OCI-LY3 (cell line): ENCODE data around the gene COL13A1.

Source experiments
- H2AFZ ChIP-seq: fragments of 200-600, 300-600 bp; shearing (Covaris generic); 2 replicates; pipeline ENCODE4 v1.6.0; 2014; ENCODE audit warnings: antibody characterized with exemption, low read depth, low read length
- H3K27ac ChIP-seq: fragments of 200-600, 300-600 bp; sonication (generic); 2 replicates; pipeline ENCODE4 v1.5.1; 2014; ENCODE audit warnings: mild to moderate bottlenecking, low read length, moderate library complexity, mixed read lengths
- H3K27me3 ChIP-seq: fragments of 200-600, 300-600 bp; sonication (generic); 2 replicates; pipeline ENCODE4 v1.6.1; 2014; ENCODE audit warnings: low read depth, low read length, mixed read lengths
- H3K36me3 ChIP-seq: fragments of 200-600, 300-600 bp; sonication (generic); replicated peaks from 2 replicates; pipeline ENCODE3; 2014; ENCODE audit warnings: low read depth, low read length, mixed read lengths
- H3K4me1 ChIP-seq: fragments of 300-600, 200-600 bp; sonication (generic); 2 replicates; pipeline ENCODE4 v1.6.1; 2014; ENCODE audit warnings: low read length, mixed read lengths
- H3K4me2 ChIP-seq: fragments of 200-600, 300-600 bp; sonication (generic); 2 replicates; pipeline ENCODE4 v1.6.1; 2014; ENCODE audit warnings: low read length, mixed read lengths
- H3K4me3 ChIP-seq: fragments of 300-600, 200-600 bp; sonication (generic); 2 replicates; pipeline ENCODE4 v1.5.1; 2014; ENCODE audit warnings: antibody characterized with exemption, mild to moderate bottlenecking, low read length, moderate library complexity
- H3K79me2 ChIP-seq: fragments of 300-600, 200-600 bp; shearing (Covaris generic); 2 replicates; pipeline ENCODE4 v1.6.1; 2014; ENCODE audit warnings: mild to moderate bottlenecking, low read length, mixed read lengths
- H3K9ac ChIP-seq: fragments of 300-600, 200-600 bp; shearing (Covaris generic); 2 replicates; pipeline ENCODE4 v1.6.0; 2014; ENCODE audit warnings: mild to moderate bottlenecking, low read length, moderate library complexity
- H3K9me3 ChIP-seq: fragments of 200-600, 300-600 bp; shearing (Covaris generic); 2 replicates; pipeline ENCODE4 v1.6.1; 2014; ENCODE audit warnings: low read length, mixed read lengths; ENCODE audit not compliant: insufficient read depth
- H4K20me1 ChIP-seq: fragments of 200-600, 300-600 bp; sonication (generic); 2 replicates; pipeline ENCODE4 v1.6.1; 2016; ENCODE audit warnings: low read length, mixed read lengths; ENCODE audit not compliant: insufficient read depth
- EZH2phosphoT487 ChIP-seq: fragments of 200-600 bp; shearing (Covaris generic); IDR thresholded peaks from 2 replicates; pipeline ENCODE4 v1.6.1; 2018; ENCODE audit warnings: antibody characterized with exemption, mixed run types, low read depth
- TF ChIP-seq, protein P1 (sequence below): fragments of 200-600, 300-600 bp; sonication (generic); IDR thresholded peaks from 2 replicates; pipeline ENCODE4 v1.5.1; 2014; ENCODE audit warnings: antibody characterized with exemption, low read length, low read depth

COL13A1 gene

DNA sequence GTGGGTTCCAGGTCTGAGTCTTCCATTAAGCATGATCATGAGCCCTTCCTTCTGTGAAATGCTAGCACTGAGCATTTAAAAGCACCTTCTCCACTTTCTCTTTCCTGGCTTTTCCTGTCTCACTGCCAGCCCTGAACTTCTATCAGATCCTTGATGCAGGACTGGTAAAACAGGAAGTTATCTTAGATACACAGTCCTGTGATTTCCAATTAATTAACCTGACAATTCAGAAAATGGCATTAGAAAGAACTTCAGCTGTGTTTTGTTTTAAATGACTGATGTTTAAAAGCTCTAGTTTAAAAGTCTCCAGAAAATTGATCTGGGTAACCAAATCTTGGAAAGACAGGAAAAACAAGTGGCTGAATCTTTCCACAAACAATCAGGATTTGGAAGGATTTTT is 172.0 kb downstream of the COL13A1 start:
- Histone ChIP-seq H4K20me1 (no peaks in the 10 kb centered on the region), H3K79me2 (no peaks in the 10 kb centered on the region), H3K27me3 (peaks cover 26% of the 10 kb centered on the region), H3K4me3 (no peak overlapping the region), H3K4me2 (no peak overlapping the region), H3K9ac (no peak overlapping the region), H3K36me3 (no peaks in the 10 kb centered on the region), H3K9me3 (no peaks in the 10 kb centered on the region), H2AFZ (no peak overlapping the region), H3K27ac (no peak overlapping the region), H3K4me1 (no peaks in the 10 kb centered on the region)
- TF ChIP-seq, protein P1, sequence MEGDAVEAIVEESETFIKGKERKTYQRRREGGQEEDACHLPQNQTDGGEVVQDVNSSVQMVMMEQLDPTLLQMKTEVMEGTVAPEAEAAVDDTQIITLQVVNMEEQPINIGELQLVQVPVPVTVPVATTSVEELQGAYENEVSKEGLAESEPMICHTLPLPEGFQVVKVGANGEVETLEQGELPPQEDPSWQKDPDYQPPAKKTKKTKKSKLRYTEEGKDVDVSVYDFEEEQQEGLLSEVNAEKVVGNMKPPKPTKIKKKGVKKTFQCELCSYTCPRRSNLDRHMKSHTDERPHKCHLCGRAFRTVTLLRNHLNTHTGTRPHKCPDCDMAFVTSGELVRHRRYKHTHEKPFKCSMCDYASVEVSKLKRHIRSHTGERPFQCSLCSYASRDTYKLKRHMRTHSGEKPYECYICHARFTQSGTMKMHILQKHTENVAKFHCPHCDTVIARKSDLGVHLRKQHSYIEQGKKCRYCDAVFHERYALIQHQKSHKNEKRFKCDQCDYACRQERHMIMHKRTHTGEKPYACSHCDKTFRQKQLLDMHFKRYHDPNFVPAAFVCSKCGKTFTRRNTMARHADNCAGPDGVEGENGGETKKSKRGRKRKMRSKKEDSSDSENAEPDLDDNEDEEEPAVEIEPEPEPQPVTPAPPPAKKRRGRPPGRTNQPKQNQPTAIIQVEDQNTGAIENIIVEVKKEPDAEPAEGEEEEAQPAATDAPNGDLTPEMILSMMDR: no peak
- no peak for TF ChIP-seq EZH2phosphoT487

DNA sequence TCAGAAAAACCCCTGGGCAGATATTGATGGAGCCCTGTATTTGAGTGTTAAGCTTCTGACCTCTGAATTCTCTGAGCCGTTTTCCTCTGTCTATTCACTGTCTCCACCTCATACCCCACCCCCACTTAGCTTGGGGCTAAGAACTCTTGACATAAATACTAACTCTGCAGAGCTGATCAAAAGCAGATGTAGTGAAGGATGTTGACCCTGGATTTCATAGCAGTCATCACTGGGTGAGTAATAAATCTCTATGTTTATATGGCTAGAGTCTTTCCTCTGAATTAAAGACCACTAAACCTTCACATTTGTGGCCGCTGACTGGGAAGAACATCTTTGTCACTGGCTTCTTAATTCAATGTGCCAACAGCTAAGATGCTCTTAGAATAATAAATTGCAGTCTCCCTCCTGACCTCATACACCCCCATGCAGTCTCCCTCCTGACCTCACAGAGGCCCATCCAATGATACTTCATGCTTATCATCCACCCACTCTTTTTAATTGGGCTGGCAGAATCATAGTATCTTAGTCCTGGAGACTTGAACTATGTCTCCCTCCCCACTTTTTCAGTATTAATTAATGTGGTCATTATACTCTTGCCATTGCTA is 172.9 kb downstream of the COL13A1 start:
- Histone ChIP-seq H4K20me1 (no peaks in the 10 kb centered on the region), H3K79me2 (no peaks in the 10 kb centered on the region), H3K9ac (no peak overlapping the region), H3K36me3 (no peaks in the 10 kb centered on the region), H3K9me3 (no peaks in the 10 kb centered on the region), H3K4me1 (no peaks in the 10 kb centered on the region), H3K4me2 (no peak overlapping the region), H3K27me3 (peaks cover 22% of the 10 kb centered on the region), H3K4me3 (no peak overlapping the region), H3K27ac (no peak overlapping the region), H2AFZ (no peak overlapping the region)
- no peak for TF ChIP-seq EZH2phosphoT487

DNA sequence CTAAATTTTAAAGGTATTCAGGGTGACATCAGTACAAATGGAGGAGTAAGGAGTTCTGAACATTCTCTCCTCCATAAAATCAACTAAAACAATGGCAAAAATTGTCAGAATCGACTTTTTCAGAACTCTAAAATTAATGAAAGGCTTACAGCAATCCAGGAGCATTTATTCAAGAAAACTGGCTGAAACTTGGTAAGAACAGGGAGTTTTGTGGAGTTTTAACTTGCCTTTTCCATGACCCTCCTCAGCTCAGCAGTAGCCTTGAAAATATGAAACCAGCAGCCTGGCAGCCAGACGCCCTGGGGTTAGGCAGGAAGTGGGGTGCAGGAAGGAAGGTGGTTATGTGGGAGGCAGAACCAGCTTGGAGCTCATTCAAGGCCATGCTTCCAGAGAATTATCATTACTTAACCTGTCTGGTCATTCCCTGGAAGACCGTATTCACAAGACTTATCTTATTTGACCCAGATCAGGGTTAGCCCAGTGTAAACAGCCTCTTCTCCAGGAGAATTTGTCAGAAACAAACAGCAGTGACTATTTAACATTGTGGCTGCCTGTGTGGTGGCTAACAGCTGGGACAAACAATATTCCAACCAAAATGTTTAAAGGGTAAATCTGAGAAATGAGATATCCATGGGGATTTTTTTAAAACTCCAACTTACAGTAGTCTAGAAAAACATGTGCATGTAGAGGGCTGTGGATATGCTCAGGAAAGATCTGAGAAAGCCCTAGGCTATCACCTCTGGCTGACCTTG is 175.3 kb downstream of the COL13A1 start:
- Histone ChIP-seq H4K20me1 (no peaks in the 10 kb centered on the region), H3K9ac (no peak overlapping the region), H2AFZ (no peak overlapping the region), H3K79me2 (no peaks in the 10 kb centered on the region), H3K27ac (no peak overlapping the region), H3K4me1 (no peaks in the 10 kb centered on the region), H3K4me3 (no peak overlapping the region), H3K9me3 (no peaks in the 10 kb centered on the region), H3K36me3 (no peaks in the 10 kb centered on the region), H3K4me2 (no peak overlapping the region), H3K27me3 (peaks cover 16% of the 10 kb centered on the region)
- TF ChIP-seq EZH2phosphoT487: no peak
- TF ChIP-seq, protein P1: no peak

DNA sequence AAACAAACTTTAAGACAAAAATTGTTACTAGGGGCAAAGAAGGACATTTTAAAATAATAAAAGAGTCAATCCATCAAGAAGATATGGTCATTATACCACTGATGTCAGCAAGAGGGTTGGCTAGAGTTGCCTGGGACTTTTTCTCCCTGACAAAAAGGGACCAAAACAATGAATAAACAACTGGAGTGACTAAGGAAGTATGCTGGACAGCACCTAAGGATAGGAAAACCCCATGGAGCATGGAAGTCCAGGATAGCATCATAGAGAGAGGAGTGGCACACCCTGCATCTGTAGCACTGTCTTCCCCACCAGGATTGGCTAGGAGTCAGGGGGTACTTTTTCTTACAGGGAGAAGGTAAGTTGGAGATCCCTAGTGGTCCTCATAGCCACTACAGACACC is 177.5 kb downstream of the COL13A1 start:
- Histone ChIP-seq H3K27me3 (0 out of 2 replicates have a peak, but pooled peaks cover 8% of the 10 kb centered on the region), H3K9me3 (no peaks in the 10 kb centered on the region), H3K79me2 (no peaks in the 10 kb centered on the region), H3K4me2 (no peak overlapping the region), H3K4me1 (no peaks in the 10 kb centered on the region), H4K20me1 (no peaks in the 10 kb centered on the region), H2AFZ (no peak overlapping the region), H3K36me3 (no peaks in the 10 kb centered on the region), H3K27ac (no peak overlapping the region), H3K4me3 (no peak overlapping the region), H3K9ac (no peak overlapping the region)
- no peak for TF ChIP-seq EZH2phosphoT487
- TF ChIP-seq, protein P1: no peak
